Cerebellar nuclear complex (tissue), 1 donor: ENCODE measurements around the gene SLC35F1.

ENCODE experiments used
- DNase-seq, 2 experiments: peaks; one replicate each; lab custom pipeline; 2025; lab: John Stamatoyannopoulos, UW

The SLC35F1 gene

DNA sequence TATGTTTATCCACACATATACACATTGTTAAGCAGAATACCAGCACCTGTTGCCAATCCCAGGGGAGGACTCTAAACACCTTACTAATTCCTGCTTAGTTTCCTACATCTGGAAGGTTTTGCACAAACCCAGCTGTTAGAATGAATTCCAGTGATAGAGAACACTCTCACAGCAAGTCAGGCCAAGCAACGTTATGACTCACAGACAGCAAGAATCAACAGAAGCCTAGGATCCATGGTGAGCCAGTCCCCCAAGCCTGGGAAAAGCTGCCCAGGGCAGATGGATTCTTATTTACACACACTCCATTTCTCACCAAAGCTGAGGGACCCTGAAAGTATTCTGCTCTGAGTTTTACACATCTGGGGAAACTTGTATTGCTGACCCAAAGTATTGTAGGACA lies 291.7 kb downstream of the SLC35F1 start:
- no peak for DNase-seq

DNA sequence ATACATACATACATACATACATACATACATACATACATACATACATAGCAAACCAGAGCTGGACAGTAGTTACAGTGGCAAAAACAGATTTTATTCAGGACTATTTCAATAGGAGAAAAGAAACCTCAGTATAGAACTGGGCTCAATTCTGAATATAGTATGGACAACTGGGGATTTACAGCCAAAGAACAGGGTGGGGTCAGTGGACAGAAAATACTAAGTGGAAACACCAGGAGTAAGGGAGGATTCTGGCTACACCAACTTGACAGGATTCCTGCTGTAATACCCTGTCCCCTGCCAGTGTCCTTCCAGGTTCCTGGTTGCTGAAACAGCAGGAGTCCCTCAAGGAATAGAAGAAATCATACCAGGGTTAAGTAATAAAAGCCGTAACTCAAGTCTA lies 293.1 kb downstream of the SLC35F1 start:
- DNase-seq = no peak

DNA sequence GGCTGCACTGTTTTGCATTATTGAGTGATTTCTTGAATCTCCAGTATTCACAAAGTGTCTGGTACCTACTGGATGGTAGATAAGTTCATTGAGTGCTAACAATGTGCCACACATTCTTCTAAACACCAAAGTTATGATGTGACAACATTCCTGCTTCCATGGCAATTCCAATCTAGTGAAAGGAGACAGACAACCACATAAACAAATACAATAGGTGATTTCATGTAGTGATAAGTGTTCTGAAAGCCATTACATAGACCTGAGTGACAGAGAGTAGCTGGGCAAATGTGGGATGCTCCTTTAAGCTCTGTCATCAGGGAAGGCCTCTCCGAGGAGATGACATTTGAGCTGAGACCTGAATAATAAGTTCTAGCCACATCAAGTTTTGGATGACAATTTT lies 295.5 kb downstream of the SLC35F1 start:
- DNase-seq = no peak

DNA sequence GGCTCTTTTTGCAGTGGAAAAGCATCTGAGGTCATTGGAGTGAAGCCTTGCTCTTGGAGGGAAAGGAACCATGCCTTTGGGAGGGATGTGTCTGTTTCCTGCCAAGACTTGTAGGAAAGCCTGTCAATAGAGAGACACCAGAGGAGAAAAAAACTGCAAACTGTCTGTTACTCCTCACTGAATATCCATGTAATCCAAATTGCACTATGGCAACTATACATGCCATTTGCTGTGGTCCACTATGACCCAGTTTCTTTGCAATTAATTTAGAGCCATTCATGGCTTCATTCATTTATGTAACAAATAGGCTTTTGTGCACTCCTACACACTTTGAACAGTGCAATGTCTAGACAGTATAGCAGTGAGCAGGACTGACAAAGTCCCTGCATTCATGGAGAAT lies 296.5 kb downstream of the SLC35F1 start:
- no peak for DNase-seq

DNA sequence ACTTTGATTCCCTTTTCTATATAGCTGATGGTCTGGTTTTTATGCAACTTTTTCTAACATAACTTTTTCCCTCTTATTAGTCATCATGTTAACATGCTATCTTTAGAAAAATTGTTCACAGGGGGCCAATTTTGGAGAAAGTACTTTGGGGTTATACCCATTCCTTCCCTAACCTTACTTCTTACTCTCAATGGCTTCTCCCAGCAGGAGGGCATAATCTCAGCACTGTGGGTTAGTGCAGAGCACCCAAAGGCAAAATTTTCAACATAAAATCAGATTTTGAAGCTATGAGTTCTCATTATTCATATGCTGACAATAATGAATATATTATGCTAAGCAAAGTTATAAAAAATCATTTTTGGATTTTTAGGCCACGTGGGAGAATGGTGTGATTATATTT lies 299.2 kb downstream of the SLC35F1 start:
- DNase-seq = no peak

DNA sequence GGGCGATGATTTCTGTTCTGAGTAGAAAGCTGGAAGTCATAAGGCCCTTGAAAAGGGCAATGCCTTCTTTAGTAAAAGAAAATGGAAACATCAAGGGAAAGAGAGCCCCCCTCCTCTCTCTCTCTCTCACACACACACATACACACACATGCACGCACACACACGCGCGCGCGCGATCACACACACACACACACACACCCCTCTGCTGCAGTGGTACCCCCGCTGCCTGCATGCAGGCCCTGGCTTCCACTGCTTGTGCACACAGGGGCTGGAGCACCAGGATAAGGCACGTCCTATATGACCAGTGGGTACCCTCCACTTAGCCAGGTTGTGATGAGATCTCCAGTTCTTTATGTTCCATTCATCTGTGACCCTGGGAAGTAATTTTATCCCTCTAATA lies 300.9 kb downstream of the SLC35F1 start:
- no peak for DNase-seq

DNA sequence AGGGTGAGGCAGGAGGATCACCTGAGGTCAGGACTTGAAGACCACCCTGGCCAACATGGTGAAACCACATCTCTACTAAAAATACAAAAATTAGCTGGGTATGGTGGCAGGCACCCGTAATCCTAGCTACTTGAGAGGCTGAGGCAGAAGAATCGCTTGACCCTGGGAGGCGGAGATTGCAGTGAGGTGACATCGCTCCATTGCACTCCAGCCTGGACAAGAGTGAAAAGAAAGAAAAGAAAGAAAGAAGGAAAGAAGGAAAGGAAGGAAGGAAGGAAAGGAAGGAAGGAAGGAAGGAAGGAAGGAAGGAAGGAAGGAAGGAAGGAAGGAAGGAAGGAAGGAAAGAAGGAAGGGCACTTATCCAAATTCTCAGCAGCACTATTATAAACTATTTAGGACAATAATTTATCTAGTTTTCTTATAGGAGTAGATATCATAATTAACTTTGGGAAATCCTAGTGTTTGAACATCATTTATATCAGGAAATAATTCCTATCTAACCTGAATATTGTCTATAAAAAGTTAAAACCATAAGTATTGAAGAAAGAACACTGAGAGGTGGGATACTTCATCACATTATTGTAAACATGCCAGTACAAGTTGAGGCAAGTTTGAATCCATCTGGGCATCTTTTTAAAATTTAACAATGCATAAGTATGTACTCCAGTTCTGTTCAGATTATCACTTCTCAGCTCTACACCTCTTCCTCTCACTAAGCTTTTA lies 305.5 kb downstream of the SLC35F1 start:
- DNase-seq = no peak

DNA sequence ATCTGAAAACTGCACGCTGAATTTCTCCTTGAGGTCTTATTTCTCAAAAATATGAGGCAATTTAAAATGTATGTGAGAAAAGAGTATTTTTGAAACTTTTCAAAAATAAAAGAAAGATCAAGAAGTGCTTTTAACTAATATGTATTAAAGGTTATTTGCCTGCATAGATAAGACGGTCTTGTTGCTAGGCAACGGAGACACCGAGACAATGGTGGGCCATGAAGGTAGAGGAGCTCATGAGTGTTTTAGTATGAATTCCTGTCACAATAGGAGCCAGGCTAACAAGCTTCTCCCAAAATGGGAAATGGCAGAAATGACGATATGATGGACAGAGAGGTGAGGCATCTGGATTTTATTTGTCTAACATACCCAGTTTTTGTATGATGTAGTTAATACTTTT lies 308.2 kb downstream of the SLC35F1 start:
- no peak for DNase-seq

DNA sequence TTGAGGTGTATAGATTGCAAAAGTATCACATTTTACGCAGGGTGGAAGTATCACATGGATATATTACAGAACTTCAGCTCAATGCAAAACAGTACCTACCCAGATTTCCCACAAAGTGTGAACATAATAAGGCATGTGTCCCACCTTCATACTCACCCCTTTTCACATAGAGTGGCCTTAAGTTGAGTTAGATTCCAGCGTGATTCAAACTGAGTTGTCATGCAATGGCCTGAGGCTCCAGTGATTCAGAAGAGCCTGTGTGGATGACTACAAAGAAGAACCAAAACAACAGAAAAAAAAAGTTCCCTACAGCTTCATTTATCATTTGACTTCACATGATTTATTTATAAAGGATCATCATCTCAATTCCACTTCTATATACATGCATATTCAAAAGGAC lies 309.7 kb downstream of the SLC35F1 start:
- DNase-seq = no peak

DNA sequence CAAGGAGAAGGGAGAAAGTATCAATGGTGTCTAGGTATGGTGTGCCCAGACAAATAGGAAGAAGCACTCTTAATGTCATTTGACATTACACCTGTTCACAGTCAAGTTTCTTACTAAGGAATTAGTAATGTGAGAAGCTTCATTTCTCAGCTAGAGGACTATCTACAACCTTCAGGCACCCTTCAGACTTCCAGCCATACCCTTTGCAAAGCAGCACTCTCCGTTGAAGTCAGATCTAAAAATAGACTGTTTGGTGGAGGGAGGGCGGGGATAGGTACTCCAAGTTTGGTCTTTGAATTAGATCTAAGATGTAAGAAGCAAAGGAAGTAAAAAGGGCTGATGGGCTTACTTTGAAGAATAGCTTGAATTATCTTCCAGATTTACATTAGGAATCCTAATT lies 311.1 kb downstream of the SLC35F1 start:
- DNase-seq = no peak

DNA sequence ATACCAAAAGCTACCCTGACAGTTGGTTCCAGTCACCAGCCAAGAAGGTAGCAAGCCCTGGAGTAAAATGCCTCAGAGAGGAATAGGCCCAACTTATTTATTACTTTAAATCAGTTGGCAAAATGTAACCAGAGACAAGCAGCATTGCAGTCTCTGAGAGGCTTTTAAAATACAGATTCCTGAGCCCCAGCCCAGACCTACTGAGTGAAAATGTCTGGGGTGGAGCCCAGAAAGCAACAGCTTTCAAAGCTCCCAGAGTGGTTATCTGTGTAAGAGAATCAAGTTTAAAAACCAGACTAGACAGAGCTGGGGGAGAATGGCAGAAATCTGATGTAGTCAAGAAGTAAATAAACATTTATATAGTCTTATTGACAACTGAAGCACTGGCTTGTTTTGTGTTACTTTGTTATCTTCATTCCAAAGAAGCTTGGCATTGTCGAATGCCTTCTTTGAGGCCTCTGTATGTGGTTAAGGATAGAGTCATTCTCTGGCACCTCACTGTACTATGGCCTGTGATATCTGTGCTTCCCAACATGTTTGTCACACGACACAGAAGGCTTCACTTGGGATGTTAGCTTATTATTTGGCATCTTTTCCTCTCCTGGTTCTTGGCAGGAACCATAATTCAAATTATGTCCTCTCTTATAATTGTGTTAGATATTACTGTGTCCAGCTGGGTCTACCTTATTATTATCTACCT lies 313.5 kb downstream of the SLC35F1 start:
- DNase-seq = no peak

DNA sequence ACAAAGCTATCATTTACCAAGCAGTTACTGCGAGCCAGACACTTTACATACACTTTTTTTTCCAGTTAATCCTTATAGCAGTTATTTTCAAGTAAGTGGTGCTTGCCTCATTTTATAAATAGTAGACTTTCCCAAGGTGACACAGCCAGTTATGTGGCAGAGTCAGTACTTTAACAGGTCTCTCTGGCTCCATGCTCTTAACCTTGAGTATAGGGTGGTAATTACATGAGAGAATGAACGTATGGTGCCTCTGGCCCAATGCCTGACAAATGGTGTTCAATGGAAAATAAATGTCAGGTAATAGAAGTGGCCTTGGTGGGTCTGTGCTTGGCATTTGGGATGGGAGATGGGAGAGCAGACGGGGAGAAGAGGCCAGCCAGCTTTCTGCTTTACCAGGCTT lies 316.3 kb downstream of the SLC35F1 start:
- no peak for DNase-seq

DNA sequence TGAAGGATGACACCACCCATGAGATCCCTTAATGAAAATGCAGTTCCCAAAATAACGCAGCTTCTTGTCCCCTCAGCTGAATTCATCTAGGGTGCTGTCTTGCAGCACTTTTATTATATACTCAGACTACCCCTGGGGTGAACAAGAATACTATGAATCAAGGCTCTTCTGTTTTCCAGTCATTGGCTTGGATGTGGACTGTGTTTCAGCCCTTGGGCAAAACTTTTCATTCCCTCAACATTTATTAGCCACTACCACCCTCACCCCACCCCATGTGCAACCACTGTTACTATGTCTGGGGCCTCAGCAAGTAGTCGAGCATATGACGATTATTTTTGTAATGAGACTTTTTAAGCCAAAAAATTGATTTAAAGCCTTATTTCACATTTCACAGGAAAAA lies 321.8 kb downstream of the SLC35F1 start:
- no peak for DNase-seq

DNA sequence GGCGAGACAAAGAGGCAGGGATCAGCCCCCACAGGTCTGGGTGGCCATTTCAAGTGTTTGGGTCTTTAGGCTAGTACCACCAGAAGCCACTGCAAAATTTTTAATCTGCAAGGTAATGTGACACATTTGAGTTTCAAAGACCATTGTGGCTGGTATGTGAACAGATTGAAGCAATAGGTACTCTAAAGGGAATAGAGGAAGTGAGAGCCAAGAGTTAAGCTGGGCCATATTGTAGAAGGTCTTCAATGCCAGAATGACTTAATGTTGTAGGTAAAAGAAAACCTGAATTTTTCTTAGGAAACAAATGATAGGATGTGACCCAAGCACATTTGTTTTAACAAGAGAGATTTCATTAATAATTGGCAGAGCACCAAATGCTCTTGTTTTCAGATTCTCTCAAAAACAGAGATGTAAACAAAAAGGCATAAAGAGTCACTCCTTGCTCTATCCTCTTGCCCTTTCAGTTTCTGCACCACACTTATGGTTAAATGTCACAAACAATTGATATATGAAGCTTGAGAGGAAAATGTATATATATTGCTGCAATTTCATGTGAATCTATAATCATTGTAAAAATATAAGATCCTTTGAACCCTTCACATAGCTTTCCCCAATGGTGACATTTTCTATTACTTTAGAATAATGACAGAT lies 333.9 kb downstream of the SLC35F1 start:
- DNase-seq = no peak

DNA sequence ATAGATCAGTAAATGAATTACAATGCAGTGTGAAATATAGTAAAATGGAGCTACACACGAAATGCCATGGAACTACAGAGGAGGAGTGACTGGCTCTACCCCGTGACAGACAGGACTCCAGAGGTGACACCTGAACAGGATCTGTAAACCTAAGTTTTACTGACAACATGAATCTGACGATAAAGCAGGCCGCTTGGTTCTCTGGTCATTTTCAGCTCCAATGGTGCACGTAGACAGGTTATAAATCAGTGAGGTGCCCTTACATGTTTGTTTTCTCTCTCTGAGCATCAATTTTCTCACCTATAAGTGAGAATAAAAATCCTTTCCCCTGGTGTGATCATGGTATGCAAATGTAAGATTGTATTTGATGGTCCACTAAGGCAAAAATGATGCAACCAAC lies 339.3 kb downstream of the SLC35F1 start:
- no peak for DNase-seq

DNA sequence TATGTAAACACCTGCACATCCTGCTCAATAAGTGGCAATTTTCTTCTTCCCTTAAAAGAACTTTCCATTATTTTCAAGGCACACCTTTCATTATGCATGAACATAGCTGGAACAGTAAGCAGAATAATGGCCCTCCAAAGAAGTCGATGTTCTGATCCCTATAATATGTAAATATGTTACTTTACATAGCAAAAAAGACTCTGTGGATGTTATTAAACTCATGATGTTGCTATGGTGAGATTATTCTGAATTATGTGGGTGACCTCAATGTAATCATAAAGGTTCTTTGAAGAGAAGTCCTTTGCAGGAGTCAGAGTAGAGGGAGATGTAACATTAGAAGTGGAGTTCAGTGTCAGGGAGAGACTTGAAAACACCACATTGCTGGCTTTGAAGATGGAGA lies 341.1 kb downstream of the SLC35F1 start:
- no peak for DNase-seq

DNA sequence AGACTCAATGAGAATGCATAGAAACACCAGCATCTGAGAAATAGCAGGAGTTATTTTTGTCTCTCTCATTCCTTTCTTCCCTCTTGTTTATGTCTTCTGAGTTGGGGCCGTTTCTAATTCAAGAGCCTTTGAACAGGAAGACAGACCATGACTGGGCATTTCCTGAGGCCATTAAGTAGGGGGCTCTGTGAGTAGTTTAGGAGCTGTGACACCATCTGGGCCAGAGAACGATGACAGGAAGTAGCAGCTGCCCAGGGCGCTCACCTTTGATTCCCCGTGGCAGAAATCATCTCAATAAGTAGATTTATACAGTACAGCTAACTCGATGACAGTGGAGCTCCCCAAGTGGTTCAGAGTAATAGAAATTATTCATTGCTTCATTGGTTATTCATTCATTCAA lies 342.6 kb downstream of the SLC35F1 start:
- DNase-seq = no peak

DNA sequence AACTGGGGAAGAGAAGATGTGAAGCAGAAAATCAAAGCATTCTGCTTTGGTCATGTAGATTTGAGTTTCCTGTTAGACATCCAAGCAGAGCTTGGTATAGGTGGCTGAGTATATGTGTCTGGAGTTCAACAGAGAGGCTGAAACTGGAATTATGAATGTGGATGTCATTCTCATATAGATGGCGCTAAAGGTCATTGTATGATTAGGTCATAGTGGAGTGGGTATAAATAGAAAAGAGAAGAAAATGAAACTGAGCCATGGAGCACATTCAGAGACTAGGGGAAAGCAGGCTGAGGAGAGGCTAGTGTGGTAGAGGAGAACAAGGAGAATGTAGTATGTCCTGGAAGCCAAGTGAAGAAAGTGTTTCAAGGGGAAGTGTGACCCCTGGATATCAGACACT lies 345.4 kb downstream of the SLC35F1 start:
- no peak for DNase-seq

DNA sequence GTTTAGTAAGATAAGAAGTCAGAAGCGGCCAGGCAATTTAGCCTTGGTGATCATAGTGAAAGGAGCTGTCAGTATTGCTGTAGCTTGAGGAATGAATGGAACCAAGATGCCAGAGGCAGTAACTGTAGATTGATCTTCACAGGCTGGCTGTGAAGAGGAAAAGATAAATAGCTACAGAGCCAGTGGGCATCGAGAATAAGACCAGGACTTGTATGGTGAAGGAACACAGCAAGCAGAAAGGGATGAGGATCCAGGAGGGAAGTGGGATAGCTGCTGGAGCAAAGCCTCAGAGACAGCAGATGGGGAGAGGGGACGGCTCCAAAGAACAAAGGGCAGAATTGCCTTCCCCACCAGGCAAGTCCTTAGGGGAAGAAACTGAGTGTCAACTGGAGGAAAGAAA lies 346.7 kb downstream of the SLC35F1 start:
- DNase-seq = no peak

DNA sequence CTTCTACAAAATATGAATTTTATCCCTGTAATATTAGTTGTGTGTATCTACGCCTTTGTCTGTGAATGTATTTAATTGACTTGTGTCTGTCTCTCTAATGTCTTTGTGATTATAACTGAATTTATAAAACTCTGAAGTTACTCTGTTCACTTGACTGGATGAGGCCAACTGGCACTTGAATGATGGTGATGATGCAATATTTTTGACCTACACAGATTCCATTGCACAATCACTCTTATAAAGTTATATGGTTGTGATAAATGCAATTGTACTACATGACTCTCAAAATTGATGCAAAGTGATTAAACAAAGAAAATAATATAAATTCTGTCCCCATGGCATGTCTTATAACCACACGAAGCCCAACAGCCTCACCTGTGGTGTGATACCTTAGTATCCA lies 353.8 kb downstream of the SLC35F1 start:
- no peak for DNase-seq

DNA sequence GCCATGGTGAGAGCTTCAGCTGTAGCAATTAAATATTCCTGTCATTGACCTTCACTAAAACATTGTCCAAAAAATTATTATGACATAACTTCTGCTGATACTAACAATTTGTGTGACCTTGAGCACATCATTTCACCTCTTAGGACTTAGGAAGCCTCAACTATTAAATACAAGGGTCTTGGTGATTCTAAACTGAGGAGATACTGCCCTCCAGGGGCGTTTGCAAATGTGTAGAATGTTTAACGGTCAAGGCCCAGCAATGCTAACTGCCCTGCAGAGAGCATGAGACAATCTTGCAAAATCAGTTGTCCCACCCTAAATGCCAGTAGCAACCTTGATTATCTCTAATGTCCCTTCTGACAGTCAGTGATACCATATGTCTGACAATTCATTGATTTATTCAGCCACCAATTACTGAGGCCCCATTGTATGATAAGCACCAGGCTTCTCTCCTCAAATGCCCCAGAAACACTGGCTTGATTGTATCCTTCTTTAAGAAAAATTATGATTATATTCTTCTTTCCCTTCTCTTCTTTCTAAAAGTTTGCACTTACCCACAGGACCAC lies 356.9 kb downstream of the SLC35F1 start:
- DNase-seq = no peak

DNA sequence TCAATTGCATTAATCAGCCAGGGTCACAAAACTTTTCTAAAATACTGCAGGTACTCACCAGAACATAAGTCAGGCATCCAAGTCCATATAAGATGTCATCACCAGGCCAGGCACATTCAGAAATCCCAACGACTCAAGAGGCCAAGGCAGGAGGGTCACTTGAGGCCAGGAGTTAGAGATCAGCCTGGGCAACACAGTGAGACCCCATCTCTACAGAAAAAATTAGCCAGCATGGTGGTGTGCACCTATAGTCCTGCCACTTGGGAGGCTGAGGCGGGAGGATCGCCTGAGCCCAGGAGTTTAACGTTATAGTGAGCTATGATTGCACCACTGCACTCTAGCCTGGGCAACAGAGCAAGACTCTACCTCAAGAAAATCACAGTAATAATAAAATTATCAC lies 362.6 kb downstream of the SLC35F1 start:
- DNase-seq = no peak

DNA sequence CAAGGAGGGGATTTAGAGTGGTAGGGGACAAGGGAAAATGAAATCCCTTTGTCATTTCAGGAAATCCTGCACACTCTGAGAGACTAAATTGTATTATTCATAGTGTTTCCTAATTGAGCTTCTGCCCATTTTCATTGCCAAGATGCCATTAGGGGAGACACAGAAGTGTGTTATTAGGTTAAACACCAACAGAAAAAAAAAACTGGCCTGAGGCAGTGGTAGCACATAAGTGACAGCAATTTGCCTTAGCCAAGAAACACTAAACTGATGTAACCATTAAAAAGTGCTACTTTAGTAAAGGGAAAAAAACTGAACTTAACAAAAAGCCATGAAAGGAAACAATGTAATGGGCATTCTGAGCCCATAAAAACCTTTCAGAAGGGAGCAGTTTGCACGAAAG lies 370.6 kb downstream of the SLC35F1 start:
- no peak for DNase-seq
